ENCODE data around the gene CCDC102A. TPM values are rescaled to one million over a fixed set of nuclear protein-coding genes. Genes with fewer than 3 reads are reported as not detected.

Gene CCDC102A
- total RNA-seq, 1 experiment from 2014 or later, result 7.6 TPM

GRCh38 chr16:57479205-57479975 is 57.0 kb downstream of the CCDC102A start:
- peak; percentile 89 for DNase-seq (ENCODE audit: low spot score)

GRCh38 chr16:57478396-57479204 is 57.8 kb downstream of the CCDC102A start:
- DNase-seq (ENCODE audit: low spot score), result no peak

- no peak for DNase-seq (ENCODE audit: low spot score)
These were observed 58.7 kb downstream of the CCDC102A start for GRCh38 chr16:57477531-57478202.

- DNase-seq (ENCODE audit: low spot score), result no peak
These were observed 59.6 kb downstream of the CCDC102A start for GRCh38 chr16:57476546-57477410.

- DNase-seq (ENCODE audit: low spot score), result peak; percentile 34
These were observed 60.5 kb downstream of the CCDC102A start for GRCh38 chr16:57475711-57476339.

GRCh38 chr16:57474671-57475661 is 61.4 kb downstream of the CCDC102A start:
- no peak for DNase-seq (ENCODE audit: low spot score)

GRCh38 chr16:57473906-57474305 is 62.5 kb downstream of the CCDC102A start:
- DNase-seq (ENCODE audit: low spot score), result no peak

GRCh38 chr16:57473176-57473840 is 63.1 kb downstream of the CCDC102A start:
- DNase-seq (ENCODE audit: low spot score), result no peak

GRCh38 chr16:57472665-57473060 is 63.7 kb downstream of the CCDC102A start:
- DNase-seq (ENCODE audit: low spot score), result peak; percentile 22

- peak; percentile 46 for DNase-seq (ENCODE audit: low spot score)
These were observed 64.3 kb downstream of the CCDC102A start for GRCh38 chr16:57471852-57472664.

GRCh38 chr16:57471209-57471608 is 65.2 kb downstream of the CCDC102A start:
- peak; percentile 32 for DNase-seq (ENCODE audit: low spot score)

GRCh38 chr16:57470711-57471110 is 65.7 kb downstream of the CCDC102A start:
- DNase-seq (ENCODE audit: low spot score), result peak; percentile 42

- no peak for DNase-seq (ENCODE audit: low spot score)
These were observed 66.4 kb downstream of the CCDC102A start for GRCh38 chr16:57469917-57470470.

- no peak for DNase-seq (ENCODE audit: low spot score)
These were observed 67.3 kb downstream of the CCDC102A start for GRCh38 chr16:57469046-57469445.

GRCh38 chr16:57468346-57468745 is 68.0 kb downstream of the CCDC102A start:
- DNase-seq (ENCODE audit: low spot score), result no peak

- no peak for DNase-seq (ENCODE audit: low spot score)
These were observed 71.8 kb downstream of the CCDC102A start for GRCh38 chr16:57464523-57464922.

GRCh38 chr16:57462978-57463362 is 73.4 kb downstream of the CCDC102A start:
- DNase-seq (ENCODE audit: low spot score), result no peak

All from HT-29 (cell line).